ENCODE data around the gene PRKAR2A.

- TF ChIP-seq CTCF (IDR thresholded peaks at IDR 0.05; ENCODE audit: insufficient read depth, low read length): no peak
- no peak for TF ChIP-seq GABPA (IDR thresholded peaks at IDR 0.05; ENCODE audit: low read depth)
- TF ChIP-seq POLR2AphosphoS5 (IDR thresholded peaks at IDR 0.05; ENCODE audit: low read depth): no peak
- TF ChIP-seq REST (IDR thresholded peaks at IDR 0.05; ENCODE audit: insufficient replicate concordance, low read depth): no peak
- TF ChIP-seq SPI1 (IDR thresholded peaks at IDR 0.05; ENCODE audit: borderline replicate concordance, low read depth): no peak
Measured at GRCh38 chr3:48848816-48849515, 1.3 kb upstream of the PRKAR2A start.
